Glomerular visceral epithelial cell (primary cell): ENCODE results near the gene DMXL1.

Source experiments
- DNase-seq: peaks from one replicate; pipeline ENCODE4 v3.0.0-alpha.2; 2016; ENCODE audit errors: extremely low spot score

Gene DMXL1

GRCh38 chr5:119290607-119291006 is 219.7 kb downstream of the DMXL1 start:
- DNase-seq = no peak

GRCh38 chr5:119291056-119291455 is 220.2 kb downstream of the DMXL1 start:
- DNase-seq = no peak

GRCh38 chr5:119291877-119292276 is 221.0 kb downstream of the DMXL1 start:
- DNase-seq = no peak

GRCh38 chr5:119292701-119293515 is 222.0 kb downstream of the DMXL1 start:
- DNase-seq = no peak

- DNase-seq = no peak
Observed at GRCh38 chr5:119293516-119293829, 222.6 kb downstream of the DMXL1 start.
